CD4-positive, alpha-beta T cell treated with Interleukin-12 subunit alpha and Interleukin-12 subunit beta, for 1 hour (primary cell): ENCODE data around the gene FOXE3.

Experiments used
- DNase-seq: peaks from one replicate; pipeline ENCODE4 v3.0.0-alpha.2; 2020

The FOXE3 gene

GRCh38 chr1:47436304-47436978 lies 20.4 kb downstream of the FOXE3 start:
- DNase-seq = peak; percentile 78

GRCh38 chr1:47436979-47437446 lies 20.9 kb downstream of the FOXE3 start:
- no peak for DNase-seq

GRCh38 chr1:47437447-47438164 lies 21.5 kb downstream of the FOXE3 start, which contains the start of gene FOXD2:
Gene FOXD2 (plus strand): TSS chr1:47438044. CDS start chr1:47438136, 92 bp downstream.
- DNase-seq = peak; percentile 93

GRCh38 chr1:47438165-47439016 lies 22.3 kb downstream of the FOXE3 start:
- DNase-seq = peak; percentile 45

GRCh38 chr1:47439017-47439818 lies 23.1 kb downstream of the FOXE3 start:
- no peak for DNase-seq

GRCh38 chr1:47439819-47440598 lies 23.9 kb downstream of the FOXE3 start:
- DNase-seq = no peak

- DNase-seq = no peak
Observed at GRCh38 chr1:47440599-47441081, 24.6 kb downstream of the FOXE3 start.

- no peak for DNase-seq
Observed at GRCh38 chr1:47441450-47442106, 25.5 kb downstream of the FOXE3 start.

- DNase-seq = no peak
Observed at GRCh38 chr1:47442202-47442601, 26.1 kb downstream of the FOXE3 start.

GRCh38 chr1:47442842-47443529 lies 26.9 kb downstream of the FOXE3 start:
- no peak for DNase-seq

- no peak for DNase-seq
Observed at GRCh38 chr1:47443530-47444296, 27.6 kb downstream of the FOXE3 start.

- no peak for DNase-seq
Observed at GRCh38 chr1:47444297-47444561, 28.1 kb downstream of the FOXE3 start.

- DNase-seq = peak; percentile 28
Observed at GRCh38 chr1:47444562-47445465, 28.7 kb downstream of the FOXE3 start.

- no peak for DNase-seq
Observed at GRCh38 chr1:47445823-47446550, 29.9 kb downstream of the FOXE3 start.

- no peak for DNase-seq
Observed at GRCh38 chr1:47448462-47449222, 32.6 kb downstream of the FOXE3 start.

- DNase-seq = no peak
Observed at GRCh38 chr1:47449822-47450552, 33.9 kb downstream of the FOXE3 start.
